OCI-M2 (cell line): ENCODE data around the gene SMIM5.
"Not testable (repeated sequence)": the region's sequence is repeated elsewhere in the genome, so short reads cannot be mapped to it uniquely, and the experiment has no call there.

Source experiments
- DNase-seq: peaks from one replicate; lab custom pipeline; 2025; ENCODE audit not compliant: unreplicated experiment; lab: John Stamatoyannopoulos, UW

SMIM5 gene

GRCh38 chr17:75632863-75633485 lies at the start of gene SMIM5:
TSS of gene SMIM5 (plus strand) at chr17:75633434. CDS start at chr17:75640202, 6,768 bp downstream.
- DNase-seq, result no peak

GRCh38 chr17:75584849-75585175 lies 48.4 kb upstream of the SMIM5 start:
- DNase-seq, result no peak

- DNase-seq, result no peak
Measured at GRCh38 chr17:75587675-75588595, 45.3 kb upstream of the SMIM5 start, which contains the start of gene MYO15B. TSS of gene MYO15B (plus strand) at chr17:75587800. CDS start at chr17:75588058, 258 bp downstream.

- DNase-seq, result no peak
Measured at GRCh38 chr17:75588596-75589011, 44.6 kb upstream of the SMIM5 start.

- no peak for DNase-seq
Measured at GRCh38 chr17:75589012-75589918, 44.0 kb upstream of the SMIM5 start.

- no peak for DNase-seq
Measured at GRCh38 chr17:75589919-75590303, 43.3 kb upstream of the SMIM5 start.

- DNase-seq, result no peak
Measured at GRCh38 chr17:75590314-75590761, 42.9 kb upstream of the SMIM5 start.

GRCh38 chr17:75590849-75591721 lies 42.1 kb upstream of the SMIM5 start:
- no peak for DNase-seq

GRCh38 chr17:75591722-75592302 lies 41.4 kb upstream of the SMIM5 start:
- no peak for DNase-seq

GRCh38 chr17:75592348-75593020 lies 40.8 kb upstream of the SMIM5 start:
- no peak for DNase-seq

- not testable (repeated sequence) for DNase-seq
Measured at GRCh38 chr17:75593430-75593829, 39.8 kb upstream of the SMIM5 start.

- no peak for DNase-seq
Measured at GRCh38 chr17:75594499-75595283, 38.5 kb upstream of the SMIM5 start.

- no peak for DNase-seq
Measured at GRCh38 chr17:75595284-75595919, 37.8 kb upstream of the SMIM5 start.

GRCh38 chr17:75595920-75596313 lies 37.3 kb upstream of the SMIM5 start:
- DNase-seq, result no peak

GRCh38 chr17:75596320-75597087 lies 36.7 kb upstream of the SMIM5 start:
- no peak for DNase-seq

- DNase-seq, result no peak
Measured at GRCh38 chr17:75601057-75601987, 31.9 kb upstream of the SMIM5 start.
